Measurements from ENCODE around the gene LDB3.

LDB3 gene

GRCh38 chr10:86659721-86660453, 8.4 kb upstream of the LDB3 start:
- Histone ChIP-seq H3K36me3 (ENCODE audit: control insufficient read depth, insufficient read depth, low read length) (no peaks in the 10 kb centered on the region), H2AFZ (no peak overlapping the region), H3K27ac (no peak overlapping the region), H3K4me3 (ENCODE audit: low read depth, low read length) (no peak overlapping the region), H3K27me3 (ENCODE audit: control insufficient read depth, insufficient read depth, low read length) (no peaks in the 10 kb centered on the region), H3K79me2 (no peaks in the 10 kb centered on the region), H3K4me1 (no peaks in the 10 kb centered on the region), H3K4me2 (ENCODE audit: low read length) (no peak overlapping the region), H3K9ac (no peak overlapping the region), H3K9me3 (ENCODE audit: control insufficient read depth, low read length) (no peaks in the 10 kb centered on the region)
- TF ChIP-seq, protein P1, sequence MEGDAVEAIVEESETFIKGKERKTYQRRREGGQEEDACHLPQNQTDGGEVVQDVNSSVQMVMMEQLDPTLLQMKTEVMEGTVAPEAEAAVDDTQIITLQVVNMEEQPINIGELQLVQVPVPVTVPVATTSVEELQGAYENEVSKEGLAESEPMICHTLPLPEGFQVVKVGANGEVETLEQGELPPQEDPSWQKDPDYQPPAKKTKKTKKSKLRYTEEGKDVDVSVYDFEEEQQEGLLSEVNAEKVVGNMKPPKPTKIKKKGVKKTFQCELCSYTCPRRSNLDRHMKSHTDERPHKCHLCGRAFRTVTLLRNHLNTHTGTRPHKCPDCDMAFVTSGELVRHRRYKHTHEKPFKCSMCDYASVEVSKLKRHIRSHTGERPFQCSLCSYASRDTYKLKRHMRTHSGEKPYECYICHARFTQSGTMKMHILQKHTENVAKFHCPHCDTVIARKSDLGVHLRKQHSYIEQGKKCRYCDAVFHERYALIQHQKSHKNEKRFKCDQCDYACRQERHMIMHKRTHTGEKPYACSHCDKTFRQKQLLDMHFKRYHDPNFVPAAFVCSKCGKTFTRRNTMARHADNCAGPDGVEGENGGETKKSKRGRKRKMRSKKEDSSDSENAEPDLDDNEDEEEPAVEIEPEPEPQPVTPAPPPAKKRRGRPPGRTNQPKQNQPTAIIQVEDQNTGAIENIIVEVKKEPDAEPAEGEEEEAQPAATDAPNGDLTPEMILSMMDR (IDR thresholded peaks at IDR 0.05), result no peak

- no peak overlapping the region for H3K27ac ChIP-seq
- no peak overlapping the region for H3K9ac ChIP-seq
- no peak overlapping the region for H3K4me3 ChIP-seq (ENCODE audit: low read depth, low read length)
- no peaks in the 10 kb centered on the region for H3K9me3 ChIP-seq (ENCODE audit: control insufficient read depth, low read length)
- H3K4me1 ChIP-seq, result no peaks in the 10 kb centered on the region
- no peaks in the 10 kb centered on the region for H3K79me2 ChIP-seq
- H3K27me3 ChIP-seq (ENCODE audit: control insufficient read depth, insufficient read depth, low read length), result no peaks in the 10 kb centered on the region
- TF ChIP-seq, protein P1 (IDR thresholded peaks at IDR 0.05), result no peak
- no peak overlapping the region for H2AFZ ChIP-seq
- H3K36me3 ChIP-seq (ENCODE audit: control insufficient read depth, insufficient read depth, low read length), result no peaks in the 10 kb centered on the region
- no peak overlapping the region for H3K4me2 ChIP-seq (ENCODE audit: low read length)
Measured at GRCh38 chr10:86661161-86662025, 6.9 kb upstream of the LDB3 start.

DNA sequence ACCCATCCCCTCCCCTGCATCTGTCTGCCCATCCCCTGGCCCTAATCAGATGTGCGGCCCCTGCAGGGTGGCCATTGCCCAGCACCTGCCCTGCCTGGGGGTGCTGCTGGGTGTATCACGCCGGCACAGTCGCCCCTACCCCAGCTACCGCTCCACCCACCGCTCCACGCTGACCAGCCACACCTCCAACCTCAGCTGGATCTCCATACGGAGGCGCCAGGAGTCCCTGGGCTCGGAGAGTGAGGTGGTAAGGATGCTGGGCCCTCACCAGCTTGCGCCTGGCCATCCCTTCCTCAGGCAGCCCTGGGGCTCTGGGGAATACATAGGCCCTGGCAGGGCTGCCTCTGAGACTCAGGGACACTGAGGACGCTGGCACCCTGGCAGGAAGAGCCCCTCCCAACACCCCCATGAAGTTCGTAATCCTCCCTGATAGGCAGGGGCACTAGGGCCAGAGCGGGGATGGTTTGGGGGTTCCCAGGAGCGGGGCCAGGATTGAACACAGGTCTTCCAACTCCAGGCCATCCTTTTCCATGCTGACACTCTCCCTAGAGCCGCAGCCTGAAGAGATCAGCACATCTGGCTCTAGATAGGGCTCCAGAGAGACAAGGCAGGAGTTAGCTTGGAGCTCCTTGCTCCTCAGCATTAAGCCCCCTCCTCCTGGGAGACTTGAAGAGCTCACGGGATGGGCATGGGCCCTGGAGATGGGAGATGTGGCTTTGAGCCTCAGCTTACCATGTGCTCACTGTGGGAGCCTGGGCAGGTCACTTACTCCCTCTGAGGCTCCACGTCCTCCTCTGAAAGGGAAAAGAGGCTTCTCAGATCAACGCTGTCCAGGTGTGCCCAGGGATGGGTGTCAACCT, 5.9 kb upstream of the LDB3 start:
- Histone ChIP-seq H3K4me1 (no peaks in the 10 kb centered on the region), H3K36me3 (ENCODE audit: control insufficient read depth, insufficient read depth, low read length) (no peaks in the 10 kb centered on the region), H3K9ac (no peak overlapping the region), H3K9me3 (ENCODE audit: control insufficient read depth, low read length) (no peaks in the 10 kb centered on the region), H3K4me3 (ENCODE audit: low read depth, low read length) (no peak overlapping the region), H3K79me2 (no peaks in the 10 kb centered on the region), H2AFZ (no peak overlapping the region), H3K27me3 (ENCODE audit: control insufficient read depth, insufficient read depth, low read length) (no peaks in the 10 kb centered on the region), H3K4me2 (ENCODE audit: low read length) (no peak overlapping the region), H3K27ac (no peak overlapping the region)
- TF ChIP-seq, protein P1 (IDR thresholded peaks at IDR 0.05), result no peak

DNA sequence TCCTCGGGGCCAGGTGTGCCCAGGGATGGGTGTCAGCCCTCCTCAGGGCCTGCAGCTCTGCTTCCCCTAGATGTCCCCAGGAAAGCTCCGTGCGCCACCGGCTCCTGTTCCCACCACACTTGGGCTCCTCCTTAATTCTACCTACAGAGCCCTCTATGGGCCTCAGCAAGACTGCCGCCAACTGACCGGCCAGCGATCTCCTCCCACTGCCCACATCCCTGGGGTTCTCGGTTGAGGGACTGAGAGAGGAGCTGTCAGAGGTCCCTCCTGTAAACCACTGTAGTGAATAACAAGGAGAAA, 5.3 kb upstream of the LDB3 start:
- no peaks in the 10 kb centered on the region for H3K9me3 ChIP-seq (ENCODE audit: control insufficient read depth, low read length)
- no peak overlapping the region for H3K27ac ChIP-seq
- no peak overlapping the region for H3K4me3 ChIP-seq (ENCODE audit: low read depth, low read length)
- H3K9ac ChIP-seq, result no peak overlapping the region
- H2AFZ ChIP-seq, result no peak overlapping the region
- H3K27me3 ChIP-seq (ENCODE audit: control insufficient read depth, insufficient read depth, low read length), result no peaks in the 10 kb centered on the region
- no peak overlapping the region for H3K4me2 ChIP-seq (ENCODE audit: low read length)
- no peaks in the 10 kb centered on the region for H3K79me2 ChIP-seq
- no peaks in the 10 kb centered on the region for H3K36me3 ChIP-seq (ENCODE audit: control insufficient read depth, insufficient read depth, low read length)
- TF ChIP-seq, protein P1 (IDR thresholded peaks at IDR 0.05), result no peak
- H3K4me1 ChIP-seq, result no peaks in the 10 kb centered on the region
